Activated CD4-positive, alpha-beta T cell treated with anti-CD3 and anti-CD28 coated beads, Interleukin-2, amount 50 U/mL, for 16 hours (primary cell): ENCODE measurements around the gene HSH2D.

Source experiments
- DNase-seq: peaks from one replicate; pipeline ENCODE4 v3.0.0-alpha.2; 2020

The HSH2D gene

GRCh38 chr19:16198370-16198651 is 54.8 kb downstream of the HSH2D start:
- no peak for DNase-seq

GRCh38 chr19:16199275-16199932 is 55.9 kb downstream of the HSH2D start:
- no peak for DNase-seq

DNA sequence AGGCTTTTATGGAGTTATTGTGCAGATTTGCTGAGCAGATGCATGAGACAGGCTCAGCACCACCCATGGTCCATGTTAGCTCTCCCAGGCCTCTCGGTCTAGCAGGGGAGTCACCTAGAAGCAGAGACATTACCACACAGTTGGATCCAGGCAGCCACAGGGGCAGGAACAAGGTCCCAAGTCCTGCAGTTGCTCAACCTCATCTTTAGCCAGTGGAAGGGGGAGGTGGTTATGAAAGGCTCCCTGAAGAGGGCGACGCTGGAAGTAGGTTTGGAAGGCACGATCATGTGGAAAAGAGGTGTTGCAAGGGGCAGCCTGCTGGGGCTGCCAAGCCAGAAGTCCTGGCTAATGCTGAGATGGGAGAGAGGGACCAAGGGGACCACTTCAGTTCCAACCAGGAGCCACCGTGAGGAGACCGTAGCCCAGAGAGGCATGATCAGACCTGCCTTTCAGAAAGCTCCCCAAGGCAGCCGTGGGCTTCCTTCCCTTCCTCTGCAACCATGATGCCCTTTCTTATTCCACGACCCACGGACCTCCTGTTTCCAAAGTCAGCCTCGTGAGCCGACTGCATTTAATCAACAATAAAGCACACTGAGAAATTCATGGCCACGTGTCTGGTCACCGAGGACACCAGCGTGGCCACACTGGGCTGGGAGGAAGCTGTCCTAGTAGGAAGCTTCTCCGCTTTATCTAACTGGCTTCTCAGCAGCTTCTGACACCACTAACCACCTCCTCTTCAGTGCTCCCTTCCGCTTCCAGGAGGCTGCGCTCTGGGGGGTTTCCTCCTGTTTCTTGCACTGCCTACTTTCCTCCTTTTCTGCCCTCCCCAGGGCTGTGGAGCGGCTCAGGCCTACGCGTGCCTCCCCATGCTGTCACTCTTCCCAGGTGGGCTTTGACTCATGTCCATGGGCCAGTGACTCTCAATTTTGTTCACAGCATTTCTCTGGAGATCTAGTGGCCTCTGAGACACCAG is 56.8 kb downstream of the HSH2D start:
- no peak for DNase-seq

DNA sequence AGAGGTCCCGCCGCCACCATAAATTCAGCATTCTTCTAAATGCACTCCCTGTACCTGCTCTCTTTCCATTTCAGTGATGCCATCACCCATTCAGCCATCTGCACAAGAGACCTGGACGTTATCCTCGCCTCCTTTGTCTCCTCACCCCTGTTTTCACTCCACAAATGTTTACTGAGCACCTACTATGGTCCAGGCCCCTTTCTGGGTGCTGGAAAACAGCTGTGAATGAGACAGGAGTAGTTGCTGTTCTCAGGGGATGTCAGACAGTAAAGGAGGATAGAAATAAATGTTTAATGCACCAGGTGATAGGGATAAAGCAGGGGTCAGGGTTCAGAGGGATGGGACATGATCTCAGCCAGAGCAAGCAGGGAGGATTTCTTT is 57.5 kb downstream of the HSH2D start:
- no peak for DNase-seq

DNA sequence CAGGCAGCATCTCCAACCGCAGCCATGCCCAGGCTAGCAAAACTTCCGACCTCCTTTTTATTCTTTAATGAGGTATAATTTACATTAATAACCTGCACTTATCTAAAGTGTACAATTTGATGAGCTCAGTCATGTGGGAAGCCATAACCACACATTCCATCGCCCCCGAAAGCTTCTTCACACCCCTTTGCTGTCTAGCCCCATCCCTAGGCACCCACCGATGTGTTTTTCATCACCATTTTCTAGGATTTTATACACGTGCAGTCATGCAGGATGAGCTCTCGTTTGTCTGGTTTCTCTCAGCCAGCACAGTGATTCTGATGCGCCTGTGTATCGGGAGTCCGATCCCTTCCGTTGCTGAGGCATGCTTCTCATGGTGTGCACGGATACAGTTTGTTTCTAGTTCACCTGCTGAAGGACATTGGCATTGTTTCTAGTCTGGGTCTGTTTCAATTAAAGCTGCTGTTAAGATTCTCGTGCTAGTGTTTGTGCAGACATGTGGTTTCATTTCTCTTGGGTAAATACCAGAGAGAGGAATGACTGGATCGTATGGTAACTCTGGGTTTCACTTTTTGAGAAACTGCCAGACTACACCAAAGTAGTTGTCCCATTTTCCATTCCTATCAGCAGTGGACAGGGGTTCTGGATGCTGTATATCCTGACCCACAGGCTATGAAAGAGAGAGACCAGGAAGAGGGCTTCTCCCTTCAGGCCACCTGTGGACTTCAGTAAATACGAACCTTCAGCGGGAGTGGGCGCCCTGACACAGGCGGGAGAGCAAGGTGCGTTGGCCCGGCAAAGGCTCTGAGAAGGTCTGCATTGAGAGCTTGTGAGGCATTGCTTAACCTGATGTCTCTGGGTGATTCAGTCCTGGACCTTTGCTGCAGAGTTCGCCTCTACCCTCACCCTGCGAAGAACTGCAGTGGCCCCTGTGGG is 59.1 kb downstream of the HSH2D start:
- DNase-seq, result peak; percentile 38

GRCh38 chr19:16203256-16204004 is 59.9 kb downstream of the HSH2D start:
- no peak for DNase-seq

- no peak for DNase-seq
These were observed 60.5 kb downstream of the HSH2D start for GRCh38 chr19:16204005-16204294.

DNA sequence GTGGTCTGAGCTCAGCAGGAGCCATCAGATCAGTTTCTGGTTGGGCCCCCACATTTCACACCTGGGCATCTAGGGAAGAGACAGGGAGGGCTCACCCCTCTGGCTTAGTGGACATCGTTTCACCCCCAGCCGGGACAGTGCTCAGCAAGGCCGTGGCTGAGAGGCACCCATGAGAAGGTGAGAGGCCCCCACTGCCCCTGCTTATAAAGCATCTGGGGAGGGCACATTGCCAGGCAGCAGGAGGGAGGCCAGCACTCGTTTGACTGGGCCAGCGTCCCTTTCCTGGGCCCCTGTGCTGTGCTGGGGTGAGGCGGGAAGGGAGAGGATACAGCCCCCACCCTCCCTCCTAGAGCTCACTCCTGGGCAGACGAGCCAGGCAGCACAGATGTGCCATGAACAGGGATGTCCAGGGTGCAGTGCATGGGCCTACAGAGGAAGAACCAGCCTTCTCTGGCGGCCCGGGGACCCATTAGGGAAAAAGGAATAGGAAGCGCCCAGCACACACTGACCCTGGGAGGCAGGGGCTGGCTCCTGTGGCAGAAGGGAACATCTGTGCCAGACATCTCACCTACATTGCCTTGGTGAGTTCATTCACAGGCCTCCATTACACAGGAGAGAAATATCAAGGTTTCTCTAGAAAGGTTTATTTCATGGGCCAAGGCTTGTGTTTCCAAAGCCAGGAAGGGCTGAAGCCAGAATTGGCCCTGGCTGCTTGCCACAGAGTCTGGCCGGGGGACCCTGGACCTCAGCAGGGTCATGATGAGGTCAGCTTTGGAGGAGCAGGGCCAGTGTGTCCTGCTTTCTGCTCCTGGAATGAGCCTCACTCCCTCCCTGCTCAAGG is 61.9 kb downstream of the HSH2D start:
- no peak for DNase-seq

GRCh38 chr19:16206046-16206605 is 62.6 kb downstream of the HSH2D start:
- no peak for DNase-seq

DNA sequence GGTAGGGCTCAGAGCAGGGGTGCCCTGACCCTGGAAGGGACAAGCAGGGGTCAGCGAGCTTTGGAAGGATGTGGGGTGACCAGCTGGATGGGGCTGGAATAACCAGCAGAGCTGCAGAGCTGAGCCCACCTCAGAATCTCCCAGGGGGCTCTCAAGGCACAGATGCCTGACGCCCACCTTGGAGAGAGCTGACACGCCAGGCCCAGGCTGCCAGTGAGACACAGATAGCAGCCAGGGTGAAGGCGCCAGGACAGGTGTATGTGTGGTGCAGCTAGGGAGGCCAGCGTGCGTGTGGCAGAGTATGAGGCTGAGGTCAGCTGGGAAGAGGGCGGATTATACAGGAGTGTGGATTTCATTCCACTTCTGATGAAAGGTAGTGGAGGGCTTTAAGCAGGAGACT is 63.2 kb downstream of the HSH2D start:
- no peak for DNase-seq

DNA sequence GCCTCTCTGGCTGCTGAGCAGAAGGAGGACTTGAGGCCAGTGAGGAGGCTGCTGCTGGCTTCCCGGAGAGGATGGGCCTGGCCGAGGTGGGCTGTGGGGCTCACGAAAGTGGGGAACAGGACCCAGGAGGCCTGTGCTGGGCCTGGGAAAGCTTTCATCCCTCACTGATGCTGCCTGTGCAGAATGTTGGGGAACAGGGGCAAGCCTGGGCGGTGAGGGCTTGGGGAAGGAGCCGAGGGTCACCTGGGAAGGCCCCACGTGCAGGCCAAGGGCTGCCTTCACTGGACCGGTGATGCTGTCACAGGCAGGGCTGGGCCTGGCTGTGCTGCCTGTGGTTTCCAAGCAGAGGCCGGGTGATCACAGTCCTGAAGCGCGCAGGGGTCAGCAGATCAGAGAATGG is 63.6 kb downstream of the HSH2D start:
- no peak for DNase-seq

- no peak for DNase-seq
These were observed 64.1 kb downstream of the HSH2D start for GRCh38 chr19:16207490-16208025.
